ENCODE data around the gene THSD4.

DNA sequence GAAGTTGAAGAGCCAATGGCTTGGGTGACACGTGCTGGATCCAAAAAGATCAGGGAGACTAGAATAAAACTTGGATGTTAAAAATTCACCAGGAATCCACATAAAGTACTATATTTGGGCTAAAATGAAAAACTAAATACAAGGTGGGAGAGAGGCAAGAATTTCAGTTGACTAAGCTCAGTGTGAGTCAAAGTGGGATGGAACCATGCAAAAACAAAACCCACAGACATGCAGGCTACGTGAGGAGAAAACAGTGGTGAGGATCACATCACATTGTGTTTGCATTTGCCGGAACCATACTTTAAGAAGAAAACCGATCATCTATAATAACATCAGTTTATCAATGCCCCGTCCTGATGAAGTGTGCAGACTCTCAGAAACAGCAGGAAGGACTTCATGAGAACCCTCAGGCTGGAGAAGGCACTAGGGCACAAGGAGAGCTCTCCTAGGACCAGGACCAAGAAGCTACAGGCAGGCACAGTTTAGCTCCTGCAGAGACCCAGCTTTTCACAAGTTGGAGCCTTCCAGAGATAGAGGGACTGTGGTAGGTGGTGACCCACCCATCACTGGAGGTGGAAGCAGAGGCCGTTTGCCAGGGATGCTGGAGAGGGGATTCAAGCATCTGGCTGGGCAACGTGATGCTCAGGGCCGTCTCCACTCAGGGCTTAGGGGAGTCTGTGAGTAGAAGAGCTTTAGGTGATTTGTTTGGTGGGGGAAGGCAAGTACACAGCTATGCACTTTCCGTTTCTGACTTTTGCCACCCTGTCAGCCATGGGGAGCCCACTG is 666.1 kb downstream of the THSD4 start:
- TF ChIP-seq HIVEP1 (CRISPR knock-in tag; IDR thresholded peaks at IDR 0.05) (no peak), ZNF398 (CRISPR knock-in tag; IDR thresholded peaks at IDR 0.05) (no peak), SUPT5H (IDR thresholded peaks at IDR 0.05) (no peak), PTTG1 (tag; IDR thresholded peaks at IDR 0.05; ENCODE audit: low read depth) (no peak), MXI1 (IDR thresholded peaks at IDR 0.05; ENCODE audit: low read depth, low read length) (no peak), CBX1 (IDR thresholded peaks at IDR 0.05; ENCODE audit: low read depth) (no peak), NBN (IDR thresholded peaks at IDR 0.05; ENCODE audit: low read depth) (no peak), SETDB1 (IDR thresholded peaks at IDR 0.05; ENCODE audit: low read length) (no peak), TCF7 (IDR thresholded peaks at IDR 0.05; ENCODE audit: borderline replicate concordance) (no peak)
- TF ChIP-seq, protein P1, sequence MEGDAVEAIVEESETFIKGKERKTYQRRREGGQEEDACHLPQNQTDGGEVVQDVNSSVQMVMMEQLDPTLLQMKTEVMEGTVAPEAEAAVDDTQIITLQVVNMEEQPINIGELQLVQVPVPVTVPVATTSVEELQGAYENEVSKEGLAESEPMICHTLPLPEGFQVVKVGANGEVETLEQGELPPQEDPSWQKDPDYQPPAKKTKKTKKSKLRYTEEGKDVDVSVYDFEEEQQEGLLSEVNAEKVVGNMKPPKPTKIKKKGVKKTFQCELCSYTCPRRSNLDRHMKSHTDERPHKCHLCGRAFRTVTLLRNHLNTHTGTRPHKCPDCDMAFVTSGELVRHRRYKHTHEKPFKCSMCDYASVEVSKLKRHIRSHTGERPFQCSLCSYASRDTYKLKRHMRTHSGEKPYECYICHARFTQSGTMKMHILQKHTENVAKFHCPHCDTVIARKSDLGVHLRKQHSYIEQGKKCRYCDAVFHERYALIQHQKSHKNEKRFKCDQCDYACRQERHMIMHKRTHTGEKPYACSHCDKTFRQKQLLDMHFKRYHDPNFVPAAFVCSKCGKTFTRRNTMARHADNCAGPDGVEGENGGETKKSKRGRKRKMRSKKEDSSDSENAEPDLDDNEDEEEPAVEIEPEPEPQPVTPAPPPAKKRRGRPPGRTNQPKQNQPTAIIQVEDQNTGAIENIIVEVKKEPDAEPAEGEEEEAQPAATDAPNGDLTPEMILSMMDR (IDR thresholded peaks at IDR 0.05 in 2 of 3, conservative IDR thresholded peaks at IDR 0.05 in 1 of 3; ENCODE audit: insufficient read depth in 2 of 3, low read depth in 1 of 3, low read length in 3 of 3), result no peak
- TF ChIP-seq, protein P2, sequence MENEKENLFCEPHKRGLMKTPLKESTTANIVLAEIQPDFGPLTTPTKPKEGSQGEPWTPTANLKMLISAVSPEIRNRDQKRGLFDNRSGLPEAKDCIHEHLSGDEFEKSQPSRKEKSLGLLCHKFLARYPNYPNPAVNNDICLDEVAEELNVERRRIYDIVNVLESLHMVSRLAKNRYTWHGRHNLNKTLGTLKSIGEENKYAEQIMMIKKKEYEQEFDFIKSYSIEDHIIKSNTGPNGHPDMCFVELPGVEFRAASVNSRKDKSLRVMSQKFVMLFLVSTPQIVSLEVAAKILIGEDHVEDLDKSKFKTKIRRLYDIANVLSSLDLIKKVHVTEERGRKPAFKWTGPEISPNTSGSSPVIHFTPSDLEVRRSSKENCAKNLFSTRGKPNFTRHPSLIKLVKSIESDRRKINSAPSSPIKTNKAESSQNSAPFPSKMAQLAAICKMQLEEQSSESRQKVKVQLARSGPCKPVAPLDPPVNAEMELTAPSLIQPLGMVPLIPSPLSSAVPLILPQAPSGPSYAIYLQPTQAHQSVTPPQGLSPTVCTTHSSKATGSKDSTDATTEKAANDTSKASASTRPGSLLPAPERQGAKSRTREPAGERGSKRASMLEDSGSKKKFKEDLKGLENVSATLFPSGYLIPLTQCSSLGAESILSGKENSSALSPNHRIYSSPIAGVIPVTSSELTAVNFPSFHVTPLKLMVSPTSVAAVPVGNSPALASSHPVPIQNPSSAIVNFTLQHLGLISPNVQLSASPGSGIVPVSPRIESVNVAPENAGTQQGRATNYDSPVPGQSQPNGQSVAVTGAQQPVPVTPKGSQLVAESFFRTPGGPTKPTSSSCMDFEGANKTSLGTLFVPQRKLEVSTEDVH (IDR thresholded peaks at IDR 0.05; ENCODE audit: low read depth, partially characterized antibody), result no peak
- TF ChIP-seq, protein P3, sequence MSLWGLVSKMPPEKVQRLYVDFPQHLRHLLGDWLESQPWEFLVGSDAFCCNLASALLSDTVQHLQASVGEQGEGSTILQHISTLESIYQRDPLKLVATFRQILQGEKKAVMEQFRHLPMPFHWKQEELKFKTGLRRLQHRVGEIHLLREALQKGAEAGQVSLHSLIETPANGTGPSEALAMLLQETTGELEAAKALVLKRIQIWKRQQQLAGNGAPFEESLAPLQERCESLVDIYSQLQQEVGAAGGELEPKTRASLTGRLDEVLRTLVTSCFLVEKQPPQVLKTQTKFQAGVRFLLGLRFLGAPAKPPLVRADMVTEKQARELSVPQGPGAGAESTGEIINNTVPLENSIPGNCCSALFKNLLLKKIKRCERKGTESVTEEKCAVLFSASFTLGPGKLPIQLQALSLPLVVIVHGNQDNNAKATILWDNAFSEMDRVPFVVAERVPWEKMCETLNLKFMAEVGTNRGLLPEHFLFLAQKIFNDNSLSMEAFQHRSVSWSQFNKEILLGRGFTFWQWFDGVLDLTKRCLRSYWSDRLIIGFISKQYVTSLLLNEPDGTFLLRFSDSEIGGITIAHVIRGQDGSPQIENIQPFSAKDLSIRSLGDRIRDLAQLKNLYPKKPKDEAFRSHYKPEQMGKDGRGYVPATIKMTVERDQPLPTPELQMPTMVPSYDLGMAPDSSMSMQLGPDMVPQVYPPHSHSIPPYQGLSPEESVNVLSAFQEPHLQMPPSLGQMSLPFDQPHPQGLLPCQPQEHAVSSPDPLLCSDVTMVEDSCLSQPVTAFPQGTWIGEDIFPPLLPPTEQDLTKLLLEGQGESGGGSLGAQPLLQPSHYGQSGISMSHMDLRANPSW (CRISPR knock-in tag; IDR thresholded peaks at IDR 0.05), result no peak
